GM13977 (cell line): Measurements from ENCODE around the gene ANKRD61.

Experiments used
- DNase-seq: peaks from one replicate; pipeline ENCODE4 v3.0.0; 2012; ENCODE audit warnings: low spot score
- CTCF ChIP-seq: IDR thresholded peaks from 2 replicates; pipeline ENCODE4 v1.5.1; 2012; ENCODE audit warnings: mild to moderate bottlenecking, control low read depth; ENCODE audit not compliant: insufficient read depth; ENCODE audit errors: extremely low read depth, missing control alignments
- in situ Hi-C: fragments of 300-500 bp; cut with MboI; formaldehyde crosslinking; loops from one replicate; pipeline ENCODE4 v1.12.0; 2022; ENCODE audit warnings: low sequenced_read_pairs, low pct_unique_long_range_greater_than_20kb, mixed read lengths, inconsistent platforms; ENCODE audit not compliant: unreplicated experiment

The ANKRD61 gene

GRCh38 chr7:6011541-6011940 lies 19.6 kb upstream of the ANKRD61 start:
- in situ Hi-C loops = loop anchor here (25.0 kb wide), 1 partner anchor 149 kb away; no protein-coding TSS in a partner anchor
- no peak for TF ChIP-seq CTCF

GRCh38 chr7:6012355-6013104 lies 18.6 kb upstream of the ANKRD61 start:
- DNase-seq = no peak
- in situ Hi-C loops = loop anchor here (25.0 kb wide), 1 partner anchor 150 kb away; no protein-coding TSS in a partner anchor
- TF ChIP-seq CTCF = no peak

More at GRCh38 chr7:6011541-6011940, 19.6 kb upstream of the ANKRD61 start:
- no peak for DNase-seq

- TF ChIP-seq CTCF = no peak
- DNase-seq = no peak
- in situ Hi-C loops = loop anchor here (25.0 kb wide), 1 partner anchor 154 kb away; no protein-coding TSS in a partner anchor
These were observed 15.1 kb upstream of the ANKRD61 start for GRCh38 chr7:6015917-6016652.

- TF ChIP-seq CTCF = no peak
- in situ Hi-C loops = loop anchor here (25.0 kb wide), 1 partner anchor 154 kb away; no protein-coding TSS in a partner anchor
- no peak for DNase-seq
These were observed 14.6 kb upstream of the ANKRD61 start for GRCh38 chr7:6016653-6016966.

GRCh38 chr7:6020371-6021286 lies 10.5 kb upstream of the ANKRD61 start:
- TF ChIP-seq CTCF = no peak
- no peak for DNase-seq
- in situ Hi-C loops = loop anchor here (25.0 kb wide), 1 partner anchor 158 kb away; no protein-coding TSS in a partner anchor

- no peak for DNase-seq
- TF ChIP-seq CTCF = no peak
- in situ Hi-C loops = loop anchor here (25.0 kb wide), 1 partner anchor 160 kb away; no protein-coding TSS in a partner anchor
These were observed 8.5 kb upstream of the ANKRD61 start for GRCh38 chr7:6022707-6023106.
